ENCODE data around the gene SEMA4B. TPM values are rescaled to one million over a fixed set of nuclear protein-coding genes. Genes with fewer than 3 reads are reported as not detected.
A peak's percentile ranks its signal among the peaks of the same experiment; 100 is the strongest.
"Not testable (repeated sequence)": the region's sequence is repeated elsewhere in the genome, so short reads cannot be mapped to it uniquely, and the experiment has no call there.

SEMA4B gene
- polyA plus RNA-seq, 3 donors = 13.2 to 65.0 (median 22.0) TPM

GRCh38 chr15:90161950-90162361 is 39.2 kb upstream of the SEMA4B start:
- peak overlapping the region in 1 of 2 donors; percentile 42 for H3K4me3 Mint-ChIP-seq
- peak overlapping the region; percentile 62 to 86 (median 78) for H3K27ac Mint-ChIP-seq
- Histone ChIP-seq H3K79me2 (ENCODE audit: insufficient read depth, low read length) (no peaks in the 10 kb centered on the region), H3K9ac (ENCODE audit: insufficient read depth, low read length, poor library complexity, severe bottlenecking) (no peak overlapping the region), H3K27ac (ENCODE audit: low read depth in 1 of 2, low read length in 2 of 2) (peak overlapping the region; percentile 28 to 65), H3K4me3 (replicated peaks in 1 of 3; ENCODE audit: low read depth in 2 of 3, low read length in 3 of 3) (peak overlapping the region in 1 of 3 experiments; percentile 28), H3K4me1 (ENCODE audit: control insufficient read depth in 1 of 2, insufficient read depth in 2 of 2, low read length in 2 of 2) (peaks cover 65 to 76% of the 10 kb centered on the region in 2 donors), H3K4me2 (replicated peaks; ENCODE audit: extremely low read depth, low read length, poor library complexity, severe bottlenecking) (peak overlapping the region; percentile 11), H2AFZ (ENCODE audit: insufficient read depth, low read depth, low read length, poor library complexity, severe bottlenecking) (no peak overlapping the region), H3K9me3 (replicated peaks in 1 of 2; ENCODE audit: control insufficient read depth in 1 of 2, insufficient read depth in 1 of 2, low read length in 2 of 2) (no peaks in the 10 kb centered on the region), H3K36me3 (replicated peaks in 1 of 2; ENCODE audit: control insufficient read depth in 1 of 2, insufficient read depth in 2 of 2, low read length in 2 of 2) (no peaks in the 10 kb centered on the region), H4K20me1 (ENCODE audit: insufficient read depth, low read length) (no peaks in the 10 kb centered on the region), H3K27me3 (ENCODE audit: control insufficient read depth in 2 of 2, insufficient read depth in 2 of 2, low read length in 2 of 2) (no peaks in the 10 kb centered on the region)
- intact Hi-C loops (cut with micrococcal nuclease) = no loop called here
- 73% methylated on average over 2 of the region's 4 CpGs for WGBS (ENCODE audit: insufficient coverage)
- no peaks in the 10 kb centered on the region for H3K36me3 Mint-ChIP-seq
- no peaks in the 10 kb centered on the region for H3K9me3 Mint-ChIP-seq
- H3K4me1 Mint-ChIP-seq = peaks cover 66% of the 10 kb centered on the region
- no peak for TF ChIP-seq CTCF (IDR thresholded peaks at IDR 0.05)
- peak; percentile 58 to 76 (median 72) for DNase-seq
- peaks cover 0 to 6% (median 0%) of the 10 kb centered on the region in 3 donors for H3K27me3 Mint-ChIP-seq (ENCODE audit: low read depth in 3 of 3)

- H3K9me3 ChIP-seq (replicated peaks in 1 of 2; ENCODE audit: control insufficient read depth in 1 of 2, insufficient read depth in 1 of 2, low read length in 2 of 2) = no peaks in the 10 kb centered on the region
- Mint-ChIP-seq H3K27me3 (ENCODE audit: low read depth in 3 of 3) (peaks cover 0 to 6% (median 0%) of the 10 kb centered on the region in 3 donors), H3K36me3 (no peaks in the 10 kb centered on the region), H3K9me3 (no peaks in the 10 kb centered on the region), H3K4me3 (no peak overlapping the region), H3K27ac (peak overlapping the region in 3 of 7 donors; percentile 38 to 78 (median 75)), H3K4me1 (peaks cover 62% of the 10 kb centered on the region)
- H4K20me1 ChIP-seq (ENCODE audit: insufficient read depth, low read length) = no peaks in the 10 kb centered on the region
- no peak overlapping the region for H3K9ac ChIP-seq (ENCODE audit: insufficient read depth, low read length, poor library complexity, severe bottlenecking)
- no peak overlapping the region for H3K4me3 ChIP-seq (replicated peaks in 1 of 3; ENCODE audit: low read depth in 2 of 3, low read length in 3 of 3)
- H3K27me3 ChIP-seq (ENCODE audit: control insufficient read depth in 2 of 2, insufficient read depth in 2 of 2, low read length in 2 of 2) = no peaks in the 10 kb centered on the region
- H3K36me3 ChIP-seq (replicated peaks in 1 of 2; ENCODE audit: control insufficient read depth in 1 of 2, insufficient read depth in 2 of 2, low read length in 2 of 2) = no peaks in the 10 kb centered on the region
- no peak for DNase-seq
- no peak overlapping the region for H3K27ac ChIP-seq (ENCODE audit: low read depth in 1 of 2, low read length in 2 of 2)
- 88% methylated on average over 6 of the region's 9 CpGs for WGBS (ENCODE audit: insufficient coverage)
- no peaks in the 10 kb centered on the region for H3K79me2 ChIP-seq (ENCODE audit: insufficient read depth, low read length)
- no peak for TF ChIP-seq CTCF (IDR thresholded peaks at IDR 0.05)
- H3K4me2 ChIP-seq (replicated peaks; ENCODE audit: extremely low read depth, low read length, poor library complexity, severe bottlenecking) = no peak overlapping the region
- intact Hi-C loops (cut with micrococcal nuclease) = no loop called here
- no peak overlapping the region for H2AFZ ChIP-seq (ENCODE audit: insufficient read depth, low read depth, low read length, poor library complexity, severe bottlenecking)
- peaks cover 63 to 69% of the 10 kb centered on the region in 2 donors for H3K4me1 ChIP-seq (ENCODE audit: control insufficient read depth in 1 of 2, insufficient read depth in 2 of 2, low read length in 2 of 2)
Observed at GRCh38 chr15:90162956-90163355, 38.2 kb upstream of the SEMA4B start.

GRCh38 chr15:90164239-90164638 is 36.9 kb upstream of the SEMA4B start:
- H3K9ac ChIP-seq (ENCODE audit: insufficient read depth, low read length, poor library complexity, severe bottlenecking); H3K4me2 ChIP-seq (replicated peaks; ENCODE audit: extremely low read depth, low read length, poor library complexity, severe bottlenecking); H3K27me3 Mint-ChIP-seq (ENCODE audit: low read depth in 3 of 3); DNase-seq; H3K27ac ChIP-seq (ENCODE audit: low read depth in 1 of 2, low read length in 2 of 2); H3K4me3 Mint-ChIP-seq; H2AFZ ChIP-seq (ENCODE audit: insufficient read depth, low read depth, low read length, poor library complexity, severe bottlenecking); H3K27me3 ChIP-seq (ENCODE audit: control insufficient read depth in 2 of 2, insufficient read depth in 2 of 2, low read length in 2 of 2); H3K4me3 ChIP-seq (replicated peaks in 1 of 3; ENCODE audit: low read depth in 2 of 3, low read length in 3 of 3); H3K36me3 ChIP-seq (replicated peaks in 1 of 2; ENCODE audit: control insufficient read depth in 1 of 2, insufficient read depth in 2 of 2, low read length in 2 of 2); H3K36me3 Mint-ChIP-seq; H3K9me3 ChIP-seq (replicated peaks in 1 of 2; ENCODE audit: control insufficient read depth in 1 of 2, insufficient read depth in 1 of 2, low read length in 2 of 2); intact Hi-C loops (cut with micrococcal nuclease); H4K20me1 ChIP-seq (ENCODE audit: insufficient read depth, low read length); H3K79me2 ChIP-seq (ENCODE audit: insufficient read depth, low read length); H3K9me3 Mint-ChIP-seq: not testable (repeated sequence)
- WGBS (ENCODE audit: insufficient coverage) = 100% methylated on average over 2 of the region's 3 CpGs
- Mint-ChIP-seq H3K4me1 (peaks cover 54% of the 10 kb centered on the region), H3K27ac (peak overlapping the region in 1 of 7 donors; percentile 21)
- peaks cover 56 to 65% of the 10 kb centered on the region in 2 donors for H3K4me1 ChIP-seq (ENCODE audit: control insufficient read depth in 1 of 2, insufficient read depth in 2 of 2, low read length in 2 of 2)
